ENCODE data around the gene HEXB.

The HEXB gene

GRCh38 chr5:74640450-74640953, 44.5 kb upstream of the HEXB start, which contains the start of gene ENC1:
Gene ENC1, minus strand, starts transcription at chr5:74640728. Its CDS starts 4,243 bp downstream, at chr5:74636485.
- TF ChIP-seq CTCF (IDR thresholded peaks at IDR 0.05; ENCODE audit: low read depth, low read length), result peak; percentile 39
- peak; percentile 90 for DNase-seq (ENCODE audit: low read depth in 2 of 2)
- peak within 1 kb of the TSS; percentile 79 to 98 for H3K4me3 ChIP-seq (replicated peaks in 1 of 2; ENCODE audit: low read depth in 2 of 2, low read length in 2 of 2)

GRCh38 chr5:74640954-74641734, 43.9 kb upstream of the HEXB start:
- peak overlapping the region; percentile 79 to 98 for H3K4me3 ChIP-seq (replicated peaks in 1 of 2; ENCODE audit: low read depth in 2 of 2, low read length in 2 of 2)
- DNase-seq (ENCODE audit: low read depth in 2 of 2), result peak; percentile 74 to 86
- no peak for TF ChIP-seq CTCF (IDR thresholded peaks at IDR 0.05; ENCODE audit: low read depth, low read length)

- peak; percentile 69 for TF ChIP-seq CTCF (IDR thresholded peaks at IDR 0.05; ENCODE audit: low read depth, low read length)
- DNase-seq (ENCODE audit: low read depth in 2 of 2), result peak; percentile 90 to 91
- peak overlapping the region; percentile 79 to 98 for H3K4me3 ChIP-seq (replicated peaks in 1 of 2; ENCODE audit: low read depth in 2 of 2, low read length in 2 of 2)
Observed at GRCh38 chr5:74641735-74642542, 43.1 kb upstream of the HEXB start.

- TF ChIP-seq CTCF (IDR thresholded peaks at IDR 0.05; ENCODE audit: low read depth, low read length), result no peak
- no peak for DNase-seq (ENCODE audit: low read depth in 2 of 2)
- no peak overlapping the region for H3K4me3 ChIP-seq (replicated peaks in 1 of 2; ENCODE audit: low read depth in 2 of 2, low read length in 2 of 2)
Observed at GRCh38 chr5:74642543-74642863, 42.5 kb upstream of the HEXB start.

- H3K4me3 ChIP-seq (replicated peaks in 1 of 2; ENCODE audit: low read depth in 2 of 2, low read length in 2 of 2), result no peak overlapping the region
- peak; percentile 92 to 99 for DNase-seq (ENCODE audit: low read depth in 2 of 2)
- no peak for TF ChIP-seq CTCF (IDR thresholded peaks at IDR 0.05; ENCODE audit: low read depth, low read length)
Observed at GRCh38 chr5:74643111-74643562, 41.9 kb upstream of the HEXB start.

GRCh38 chr5:74647096-74647495, 37.9 kb upstream of the HEXB start:
- H3K4me3 ChIP-seq (replicated peaks in 1 of 2; ENCODE audit: low read depth in 2 of 2, low read length in 2 of 2), result no peak overlapping the region
- TF ChIP-seq CTCF (IDR thresholded peaks at IDR 0.05; ENCODE audit: low read depth, low read length), result no peak
- DNase-seq (ENCODE audit: low read depth in 2 of 2), result no peak
